ENCODE results near the gene C3orf80. TPM values are rescaled to one million over a fixed set of nuclear protein-coding genes. Genes with fewer than 3 reads are reported as not detected.
"Not testable (repeated sequence)": the region's sequence is repeated elsewhere in the genome, so short reads cannot be mapped to it uniquely, and the experiment has no call there.

Gene C3orf80
- total RNA-seq, 1 donor from 2014 or later, result 1.3 TPM

GRCh38 chr3:160200353-160200752, 24.9 kb upstream of the C3orf80 start:
- H3K4me3 ChIP-seq, result no peak overlapping the region
- H3K9me3 ChIP-seq, result no peaks in the 10 kb centered on the region
- TF ChIP-seq, protein P1, sequence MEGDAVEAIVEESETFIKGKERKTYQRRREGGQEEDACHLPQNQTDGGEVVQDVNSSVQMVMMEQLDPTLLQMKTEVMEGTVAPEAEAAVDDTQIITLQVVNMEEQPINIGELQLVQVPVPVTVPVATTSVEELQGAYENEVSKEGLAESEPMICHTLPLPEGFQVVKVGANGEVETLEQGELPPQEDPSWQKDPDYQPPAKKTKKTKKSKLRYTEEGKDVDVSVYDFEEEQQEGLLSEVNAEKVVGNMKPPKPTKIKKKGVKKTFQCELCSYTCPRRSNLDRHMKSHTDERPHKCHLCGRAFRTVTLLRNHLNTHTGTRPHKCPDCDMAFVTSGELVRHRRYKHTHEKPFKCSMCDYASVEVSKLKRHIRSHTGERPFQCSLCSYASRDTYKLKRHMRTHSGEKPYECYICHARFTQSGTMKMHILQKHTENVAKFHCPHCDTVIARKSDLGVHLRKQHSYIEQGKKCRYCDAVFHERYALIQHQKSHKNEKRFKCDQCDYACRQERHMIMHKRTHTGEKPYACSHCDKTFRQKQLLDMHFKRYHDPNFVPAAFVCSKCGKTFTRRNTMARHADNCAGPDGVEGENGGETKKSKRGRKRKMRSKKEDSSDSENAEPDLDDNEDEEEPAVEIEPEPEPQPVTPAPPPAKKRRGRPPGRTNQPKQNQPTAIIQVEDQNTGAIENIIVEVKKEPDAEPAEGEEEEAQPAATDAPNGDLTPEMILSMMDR (IDR thresholded peaks at IDR 0.05), result no peak
- no peaks in the 10 kb centered on the region for H3K27me3 ChIP-seq
- no peak overlapping the region for H3K27ac ChIP-seq
- DNase-seq (no peak), ATAC-seq (no peak)
- H3K4me1 ChIP-seq, result no peaks in the 10 kb centered on the region
- intact Hi-C loops (cut with DNase I), result no loop called here
- H3K36me3 ChIP-seq, result no peaks in the 10 kb centered on the region

DNA sequence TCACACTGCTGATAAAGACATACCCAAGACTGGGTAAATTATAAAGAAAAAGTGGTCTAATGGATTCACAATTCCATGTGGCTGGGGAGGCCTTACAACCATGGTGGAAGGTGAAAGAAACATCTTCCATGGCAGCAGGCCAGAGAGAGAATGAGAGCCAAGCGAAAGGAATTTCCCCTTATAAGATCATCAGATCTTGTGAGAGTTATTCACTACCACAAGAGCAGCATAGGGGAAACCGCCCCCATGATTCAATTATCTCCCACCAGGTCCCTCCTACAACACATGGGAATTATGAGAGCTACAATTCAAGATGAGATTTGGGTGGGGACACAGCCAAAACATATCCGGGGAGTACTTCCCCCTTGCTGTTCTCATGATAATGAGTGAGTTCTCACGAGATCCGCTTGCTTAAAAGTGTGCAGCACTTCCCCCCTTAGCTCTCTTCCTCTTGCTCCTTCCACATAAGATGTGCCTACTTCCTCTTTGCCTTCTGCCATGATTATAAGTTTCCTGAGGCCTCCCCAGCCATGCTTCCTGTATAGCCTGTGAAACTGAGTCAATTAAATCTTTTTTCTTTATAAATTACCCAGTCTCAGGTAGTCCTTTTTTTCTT, 20.7 kb upstream of the C3orf80 start:
- H3K27ac ChIP-seq; H3K9me3 ChIP-seq; intact Hi-C loops (cut with DNase I); H3K27me3 ChIP-seq; H3K36me3 ChIP-seq; H3K4me3 ChIP-seq; ATAC-seq; H3K4me1 ChIP-seq; DNase-seq: not testable (repeated sequence)

DNA sequence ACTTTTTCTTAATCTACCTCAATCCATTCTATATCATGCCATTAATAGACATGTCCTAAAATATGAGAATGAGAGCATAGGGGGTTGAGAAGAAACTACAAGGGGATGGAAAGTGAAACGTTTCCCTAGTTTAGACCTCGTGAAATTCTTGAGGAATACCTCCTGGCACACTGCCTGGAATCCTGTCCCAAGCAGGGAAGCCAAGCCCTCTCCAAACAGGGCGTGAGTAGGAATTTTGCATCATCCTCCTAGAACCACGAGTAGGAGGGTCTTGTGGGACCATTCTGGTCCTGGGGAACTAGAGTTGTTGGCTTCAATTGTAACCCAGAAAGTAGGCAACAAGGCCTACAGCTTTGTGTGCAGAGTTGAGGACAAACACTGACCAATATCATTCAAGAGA, 19.6 kb upstream of the C3orf80 start:
- H3K4me1 ChIP-seq, result no peaks in the 10 kb centered on the region
- DNase-seq, result no peak
- ATAC-seq, result no peak

GRCh38 chr3:160210341-160210740, 14.9 kb upstream of the C3orf80 start:
- no peaks in the 10 kb centered on the region for H3K36me3 ChIP-seq
- ATAC-seq (no peak), DNase-seq (no peak)
- H3K9me3 ChIP-seq, result no peaks in the 10 kb centered on the region
- H3K27ac ChIP-seq, result no peak overlapping the region
- H3K4me3 ChIP-seq, result no peak overlapping the region
- H3K27me3 ChIP-seq, result no peaks in the 10 kb centered on the region
- TF ChIP-seq, protein P1 (IDR thresholded peaks at IDR 0.05), result no peak
- no peaks in the 10 kb centered on the region for H3K4me1 ChIP-seq
- intact Hi-C loops (cut with DNase I), result no loop called here

More for the DNA sequence above, 19.6 kb upstream of the C3orf80 start:
- TF ChIP-seq, protein P1 (IDR thresholded peaks at IDR 0.05), result no peak
- no peaks in the 10 kb centered on the region for H3K27me3 ChIP-seq
- no peaks in the 10 kb centered on the region for H3K36me3 ChIP-seq
- no peaks in the 10 kb centered on the region for H3K9me3 ChIP-seq
- no peak overlapping the region for H3K27ac ChIP-seq
- intact Hi-C loops (cut with DNase I), result no loop called here
- H3K4me3 ChIP-seq, result no peak overlapping the region

GRCh38 chr3:160210799-160211221, 14.4 kb upstream of the C3orf80 start:
- Histone ChIP-seq H3K4me1 (no peaks in the 10 kb centered on the region), H3K27me3 (no peaks in the 10 kb centered on the region), H3K4me3 (no peak overlapping the region), H3K27ac (no peak overlapping the region), H3K36me3 (no peaks in the 10 kb centered on the region), H3K9me3 (no peaks in the 10 kb centered on the region)
- ATAC-seq (peak; percentile 67), DNase-seq (no peak)
- TF ChIP-seq, protein P1 (IDR thresholded peaks at IDR 0.05), result peak; percentile 14
- intact Hi-C loops (cut with DNase I), result no loop called here

DNA sequence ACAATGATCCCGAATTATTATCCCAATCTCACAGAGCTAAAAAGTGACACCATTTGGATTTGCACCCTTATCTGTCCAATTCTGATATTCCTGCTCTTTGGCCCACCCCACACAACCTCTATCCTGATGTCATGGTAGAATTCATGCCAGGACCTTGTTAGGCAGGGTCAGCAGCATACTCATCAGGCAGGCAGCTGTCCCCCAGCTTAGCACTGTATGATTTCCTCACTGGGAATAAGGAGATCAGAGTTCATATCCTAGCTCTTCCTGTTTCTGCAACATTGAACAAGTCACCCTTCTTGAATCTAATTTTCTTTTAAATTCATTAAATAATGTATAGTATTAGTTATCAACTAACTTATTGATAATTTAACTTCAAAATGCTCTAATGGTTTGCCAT, 12.0 kb upstream of the C3orf80 start:
- Histone ChIP-seq H3K36me3 (no peaks in the 10 kb centered on the region), H3K27me3 (no peaks in the 10 kb centered on the region), H3K9me3 (no peaks in the 10 kb centered on the region), H3K4me1 (no peaks in the 10 kb centered on the region), H3K27ac (no peak overlapping the region), H3K4me3 (no peak overlapping the region)
- TF ChIP-seq, protein P1 (IDR thresholded peaks at IDR 0.05), result no peak
- DNase-seq (no peak), ATAC-seq (no peak)
- intact Hi-C loops (cut with DNase I), result no loop called here
